Ishikawa (cell line): ENCODE measurements around the gene RUFY2.

Experiments used
- TCF12 ChIP-seq: IDR thresholded peaks from 2 replicates; pipeline ENCODE4 v1.6.1; 2012; ENCODE audit warnings: low read depth
- YY1 ChIP-seq: IDR thresholded peaks from 2 replicates; pipeline ENCODE4 v1.6.1; 2012; ENCODE audit warnings: low read depth

GRCh38 chr10:68348265-68348741, 58.8 kb downstream of the RUFY2 start:
- TF ChIP-seq TCF12 (no peak), YY1 (no peak)
